Mesenchymal stem cell (in vitro differentiated cells and primary cell): ENCODE results near the gene SNX3.

ENCODE experiments used
- DNase-seq: peaks from one replicate; pipeline ENCODE4 v3.0.0-alpha.2; 2013
- H2AFZ ChIP-seq: one replicate; pipeline ENCODE4 v1.6.1; 2013; ENCODE audit warnings: low read depth, mild to moderate bottlenecking, control low read depth, inconsistent platforms, low read length, moderate library complexity
- H2AK5ac ChIP-seq: 2 replicates; pipeline ENCODE4 v1.6.1; 2013; ENCODE audit warnings: low read length, moderate library complexity, mild to moderate bottlenecking, inconsistent platforms; ENCODE audit not compliant: severe bottlenecking
- H2BK120ac ChIP-seq: one replicate; pipeline ENCODE4 v1.6.1; 2013; ENCODE audit warnings: low read depth, mild to moderate bottlenecking, inconsistent platforms, low read length, moderate library complexity
- H2BK12ac ChIP-seq, 2 experiments: one replicate each; pipeline ENCODE4 v1.6.1; 2013; ENCODE audit warnings: inconsistent platforms in 2 of 2, low read length in 2 of 2, mild to moderate bottlenecking in 2 of 2, moderate library complexity in 2 of 2, control low read depth in 1 of 2
- H2BK15ac ChIP-seq: one replicate; pipeline ENCODE4 v1.6.1; 2013; ENCODE audit warnings: mild to moderate bottlenecking, low read depth, inconsistent platforms; ENCODE audit not compliant: poor library complexity, severe bottlenecking
- H2BK5ac ChIP-seq: 2 replicates; pipeline ENCODE4 v1.6.1; 2013; ENCODE audit warnings: low read depth, mild to moderate bottlenecking, low read length, control low read depth, inconsistent platforms; ENCODE audit not compliant: poor library complexity, severe bottlenecking
- H3K14ac ChIP-seq, 2 experiments: one replicate each; pipeline ENCODE4 v1.6.1; 2013; ENCODE audit warnings: inconsistent platforms in 2 of 2, low read length in 2 of 2, control low read depth in 1 of 2, mild to moderate bottlenecking in 1 of 2, moderate library complexity in 1 of 2
- H3K18ac ChIP-seq, 2 experiments: one replicate each; pipeline ENCODE4 v1.6.1; 2013; ENCODE audit warnings: inconsistent platforms in 2 of 2, low read length in 2 of 2, control low read depth in 1 of 2, low read depth in 1 of 2, mild to moderate bottlenecking in 1 of 2
- H3K23ac ChIP-seq, 2 experiments: one replicate each; pipeline ENCODE4 v1.6.1; 2013; ENCODE audit warnings: inconsistent platforms in 2 of 2, low read length in 2 of 2, mild to moderate bottlenecking in 2 of 2, moderate library complexity in 2 of 2, control low read depth in 1 of 2
- H3K27ac ChIP-seq: 2 replicates; pipeline ENCODE4 v1.5.1; 2013; ENCODE audit warnings: mild to moderate bottlenecking, moderate library complexity, low read length, control low read depth, inconsistent platforms; ENCODE audit not compliant: poor library complexity, severe bottlenecking
- H3K27me3 ChIP-seq, 2 experiments: 2 replicates each; pipeline versions ENCODE4 v1.6.1 to v1.7.0; 2013; ENCODE audit warnings: low read length in 2 of 2, mild to moderate bottlenecking in 2 of 2, moderate library complexity in 2 of 2, control low read depth in 1 of 2, inconsistent platforms in 1 of 2; ENCODE audit not compliant: control insufficient read depth in 1 of 2, insufficient read depth in 1 of 2
- H3K36me3 ChIP-seq, 2 experiments: 2 replicates each; pipeline versions ENCODE4 v1.6.1 to v1.7.0; 2013; ENCODE audit warnings: low read length in 2 of 2, control low read depth in 1 of 2, inconsistent platforms in 1 of 2, low read depth in 1 of 2, mild to moderate bottlenecking in 1 of 2; ENCODE audit not compliant: insufficient read depth in 2 of 2, control insufficient read depth in 1 of 2
- H3K4ac ChIP-seq, 2 experiments: one replicate each; pipeline ENCODE4 v1.6.1; 2013; ENCODE audit warnings: inconsistent platforms in 2 of 2, low read length in 2 of 2, mild to moderate bottlenecking in 2 of 2, moderate library complexity in 2 of 2, control low read depth in 1 of 2, low read depth in 1 of 2
- H3K4me1 ChIP-seq: 2 replicates; pipeline ENCODE4 v1.6.1; 2013; ENCODE audit warnings: low read depth, low read length, control low read depth; ENCODE audit not compliant: control insufficient read depth, insufficient read depth
- H3K4me2 ChIP-seq: 2 replicates; pipeline ENCODE4 v1.6.1; 2013; ENCODE audit warnings: low read length, mild to moderate bottlenecking, inconsistent platforms; ENCODE audit not compliant: poor library complexity, severe bottlenecking
- H3K4me3 ChIP-seq, 2 experiments: 2 replicates each; pipeline versions ENCODE4 v1.5.1 to v1.7.0; 2013; ENCODE audit warnings: low read length in 2 of 2, mild to moderate bottlenecking in 2 of 2, control low read depth in 1 of 2, low read depth in 1 of 2; ENCODE audit not compliant: insufficient read depth in 1 of 2
- H3K79me1 ChIP-seq: replicated peaks from 2 replicates; pipeline ENCODE4 v1.6.1; 2013; ENCODE audit warnings: mild to moderate bottlenecking, control low read depth, low read length, inconsistent platforms; ENCODE audit not compliant: poor library complexity, severe bottlenecking
- H3K9ac ChIP-seq: 2 replicates; pipeline ENCODE4 v1.7.0; 2013; ENCODE audit warnings: mild to moderate bottlenecking, low read length, moderate library complexity
- H3K9me3 ChIP-seq: 2 replicates; pipeline ENCODE4 v1.7.0; 2013; ENCODE audit warnings: mild to moderate bottlenecking, low read length; ENCODE audit not compliant: control insufficient read depth
- H4K8ac ChIP-seq: one replicate; pipeline ENCODE4 v1.6.1; 2013; ENCODE audit warnings: inconsistent platforms, mild to moderate bottlenecking, low read length, moderate library complexity
- H4K91ac ChIP-seq: one replicate; pipeline ENCODE4 v1.6.1; 2013; ENCODE audit warnings: mild to moderate bottlenecking, low read length, inconsistent platforms
- WGBS: methylation state at CpG from one replicate; pipeline ENCODE4 v1.1.7; 2013; ENCODE audit warnings: mixed read lengths; 5-methylcytosine and 5-hydroxymethylcytosine counted together

Gene SNX3

GRCh38 chr6:108211671-108212070, 49.2 kb downstream of the SNX3 start:
- 100% methylated on average over 2 of the region's 2 CpGs for WGBS
- Histone ChIP-seq H3K4ac (no peak overlapping the region), H2AFZ (no peak overlapping the region), H3K23ac (no peak overlapping the region), H3K4me1 (no peaks in the 10 kb centered on the region), H3K27me3 (no peaks in the 10 kb centered on the region), H2BK12ac (no peak overlapping the region), H2AK5ac (no peak overlapping the region), H4K91ac (no peak overlapping the region), H4K8ac (no peak overlapping the region), H3K27ac (no peak overlapping the region), H2BK5ac (no peak overlapping the region), H3K4me2 (no peak overlapping the region), H3K9me3 (no peaks in the 10 kb centered on the region), H2BK15ac (no peak overlapping the region), H2BK120ac (no peak overlapping the region), H3K79me1 (peaks cover 16% of the 10 kb centered on the region), H3K14ac (no peak overlapping the region), H3K9ac (no peak overlapping the region), H3K36me3 (peaks cover 9 to 62% of the 10 kb centered on the region in 2 experiments), H3K4me3 (no peak overlapping the region), H3K18ac (no peak overlapping the region)
- DNase-seq = no peak

- no peak overlapping the region for H3K9ac ChIP-seq
- H3K14ac ChIP-seq = no peak overlapping the region
- H3K4ac ChIP-seq = no peak overlapping the region
- H3K36me3 ChIP-seq = peaks cover 8 to 53% of the 10 kb centered on the region in 2 experiments
- no peak overlapping the region for H3K4me2 ChIP-seq
- H2BK120ac ChIP-seq = no peak overlapping the region
- no peak for DNase-seq
- WGBS = 100% methylated on average over 2 of the region's 2 CpGs
- H2BK15ac ChIP-seq = no peak overlapping the region
- H3K79me1 ChIP-seq = peaks cover 11% of the 10 kb centered on the region
- H3K4me1 ChIP-seq = no peaks in the 10 kb centered on the region
- H2AK5ac ChIP-seq = no peak overlapping the region
- no peak overlapping the region for H3K23ac ChIP-seq
- no peak overlapping the region for H2AFZ ChIP-seq
- H3K27ac ChIP-seq = no peak overlapping the region
- no peak overlapping the region for H4K91ac ChIP-seq
- H2BK5ac ChIP-seq = no peak overlapping the region
- no peaks in the 10 kb centered on the region for H3K9me3 ChIP-seq
- H3K18ac ChIP-seq = no peak overlapping the region
- H2BK12ac ChIP-seq = no peak overlapping the region
- H3K27me3 ChIP-seq = no peaks in the 10 kb centered on the region
- H3K4me3 ChIP-seq = no peak overlapping the region
- no peak overlapping the region for H4K8ac ChIP-seq
These were observed 50.3 kb downstream of the SNX3 start for GRCh38 chr6:108210556-108210955.

- Histone ChIP-seq H2BK120ac (no peak overlapping the region), H3K79me1 (peaks cover 9% of the 10 kb centered on the region), H3K27me3 (no peaks in the 10 kb centered on the region), H3K4me3 (no peak overlapping the region), H2AK5ac (no peak overlapping the region), H2BK5ac (no peak overlapping the region), H4K91ac (no peak overlapping the region), H2BK15ac (no peak overlapping the region), H3K23ac (no peak overlapping the region), H2AFZ (no peak overlapping the region), H3K36me3 (peaks cover 6 to 47% of the 10 kb centered on the region in 2 experiments), H3K9me3 (no peaks in the 10 kb centered on the region), H3K14ac (no peak overlapping the region), H2BK12ac (no peak overlapping the region), H4K8ac (no peak overlapping the region), H3K27ac (no peak overlapping the region), H3K4me1 (no peaks in the 10 kb centered on the region), H3K4ac (no peak overlapping the region), H3K18ac (no peak overlapping the region), H3K4me2 (no peak overlapping the region), H3K9ac (no peak overlapping the region)
- DNase-seq = no peak
- WGBS = 90% methylated on average over 5 of the region's 5 CpGs
These were observed 51.1 kb downstream of the SNX3 start for GRCh38 chr6:108209738-108210137.

- Histone ChIP-seq H2BK120ac (no peak overlapping the region), H2AK5ac (no peak overlapping the region), H2BK5ac (no peak overlapping the region), H3K9me3 (no peaks in the 10 kb centered on the region), H3K4me2 (no peak overlapping the region), H3K14ac (no peak overlapping the region), H3K27ac (no peak overlapping the region), H4K8ac (no peak overlapping the region), H3K27me3 (no peaks in the 10 kb centered on the region), H3K4me3 (no peak overlapping the region), H3K23ac (no peak overlapping the region), H3K9ac (no peak overlapping the region), H3K4ac (no peak overlapping the region), H3K18ac (no peak overlapping the region), H3K36me3 (peaks cover 9 to 44% of the 10 kb centered on the region in 2 experiments), H3K79me1 (peaks cover 5% of the 10 kb centered on the region), H2BK15ac (no peak overlapping the region), H2AFZ (no peak overlapping the region), H4K91ac (no peak overlapping the region), H2BK12ac (no peak overlapping the region), H3K4me1 (no peaks in the 10 kb centered on the region)
- no peak for DNase-seq
- 97% methylated on average over 4 of the region's 4 CpGs for WGBS
These were observed 53.8 kb downstream of the SNX3 start for GRCh38 chr6:108207013-108207412.
